BLaER1 treated with 17β-estradiol and CSF1 and Interleukin-3, amounts not matched to agents 10 nM and 100 nM (cell line): Measurements from ENCODE around the gene ANXA9.

Experiments
- H3K27ac ChIP-seq, 11 experiments: shearing (Covaris generic); formaldehyde crosslinking; 2 replicates each; pipeline ENCODE4 v1.8.1; 2022
- H3K27me3 ChIP-seq, 11 experiments: shearing (Covaris generic); formaldehyde crosslinking; 2 replicates each; pipeline ENCODE4 v1.8.1; 2022
- H3K36me3 ChIP-seq, 11 experiments: shearing (Covaris generic); formaldehyde crosslinking; 2 replicates each; pipeline ENCODE4 v1.8.1; 2022
- H3K4me1 ChIP-seq, 10 experiments: shearing (Covaris generic); formaldehyde crosslinking; 2 replicates each; pipeline ENCODE4 v1.8.1; 2022
- H3K4me2 ChIP-seq, 11 experiments: shearing (Covaris generic); formaldehyde crosslinking; 2 replicates each; pipeline ENCODE4 v1.8.1; 2022
- H3K4me3 ChIP-seq, 10 experiments: shearing (Covaris generic); formaldehyde crosslinking; 2 replicates each; pipeline ENCODE4 v1.8.1; 2022
- H3K9ac ChIP-seq, 11 experiments: shearing (Covaris generic); formaldehyde crosslinking; 2 replicates each; pipeline ENCODE4 v1.8.1; 2022
- H3K9me3 ChIP-seq, 11 experiments: shearing (Covaris generic); formaldehyde crosslinking; replicated peaks in 1 of 11; 2 replicates each; pipeline ENCODE4 v1.8.1; 2022
- H4K20me1 ChIP-seq, 11 experiments: shearing (Covaris generic); formaldehyde crosslinking; 2 replicates each; pipeline ENCODE4 v1.8.1; 2022
- Cebpa-rat ChIP-seq, 11 experiments: shearing (Covaris generic); IDR thresholded peaks; 2 replicates each; pipeline ENCODE4 v1.8.1; 2022

Gene ANXA9

GRCh38 chr1:151003180-151003579 is 21.1 kb downstream of the ANXA9 start:
- peak overlapping the region in 10 of 11 experiments; percentile 33 to 85 (median 70); a peak in 19 of 22 replicates for H3K27ac ChIP-seq
- H3K36me3 ChIP-seq = peaks cover 9 to 45% (median 25%) of the 10 kb centered on the region in 11 experiments
- peaks cover 0 to 10% (median 0%) of the 10 kb centered on the region in 11 experiments; a peak in 2 of 22 replicates for H4K20me1 ChIP-seq
- H3K4me2 ChIP-seq = peak overlapping the region; percentile 83 to 97 (median 93)
- no peaks in the 10 kb centered on the region for H3K27me3 ChIP-seq
- peak in 1 of 11 experiments; percentile 29; a peak in 1 of 22 replicates for TF ChIP-seq Cebpa-rat (IDR thresholded peaks at IDR 0.05)
- H3K9me3 ChIP-seq = no peaks in the 10 kb centered on the region
- H3K9ac ChIP-seq = peak overlapping the region; percentile 25 to 84 (median 63); a peak in 19 of 22 replicates
- H3K4me1 ChIP-seq = peaks cover 70 to 92% (median 87%) of the 10 kb centered on the region in 10 experiments
- peak overlapping the region in 9 of 10 experiments; percentile 5 to 76 (median 50); a peak in 15 of 20 replicates for H3K4me3 ChIP-seq

- Histone ChIP-seq H3K27ac (peak overlapping the region; percentile 63 to 90 (median 82); a peak in 21 of 22 replicates), H4K20me1 (peaks cover 0 to 10% (median 0%) of the 10 kb centered on the region in 11 experiments; a peak in 2 of 22 replicates), H3K4me2 (peak overlapping the region; percentile 83 to 97 (median 93)), H3K9me3 (no peaks in the 10 kb centered on the region), H3K4me3 (peak overlapping the region; percentile 63 to 76 (median 68)), H3K27me3 (no peaks in the 10 kb centered on the region), H3K9ac (peak overlapping the region; percentile 75 to 87 (median 82)), H3K4me1 (peaks cover 78 to 93% (median 87%) of the 10 kb centered on the region in 10 experiments), H3K36me3 (peaks cover 0 to 27% (median 12%) of the 10 kb centered on the region in 11 experiments; a peak in 12 of 22 replicates)
- TF ChIP-seq Cebpa-rat (IDR thresholded peaks at IDR 0.05) = no peak
Observed at GRCh38 chr1:151005729-151006319, 23.7 kb downstream of the ANXA9 start.

GRCh38 chr1:151006327-151007052 is 24.4 kb downstream of the ANXA9 start, which contains the start of gene MINDY1:
Gene MINDY1 (minus strand): TSS chr1:151006902. CDS start chr1:151002617, 4,285 bp downstream.
- Histone ChIP-seq H3K27ac (peak within 1 kb of the TSS; percentile 68 to 90 (median 83)), H4K20me1 (peaks cover 0 to 9% (median 0%) of the 10 kb centered on the region in 11 experiments; a peak in 2 of 22 replicates), H3K4me2 (peak within 1 kb of the TSS; percentile 83 to 97 (median 93)), H3K9ac (peak within 1 kb of the TSS; percentile 75 to 87 (median 82)), H3K4me3 (peak within 1 kb of the TSS; percentile 64 to 83 (median 72)), H3K36me3 (peaks cover 0 to 20% (median 6%) of the 10 kb centered on the region in 11 experiments; a peak in 10 of 22 replicates), H3K27me3 (no peaks in the 10 kb centered on the region), H3K9me3 (no peaks in the 10 kb centered on the region), H3K4me1 (peaks cover 83 to 93% (median 89%) of the 10 kb centered on the region in 10 experiments)
- TF ChIP-seq Cebpa-rat (IDR thresholded peaks at IDR 0.05) = no peak

GRCh38 chr1:151007853-151008243 is 25.8 kb downstream of the ANXA9 start:
- Histone ChIP-seq H3K9ac (peak overlapping the region; percentile 7 to 87 (median 82); a peak in 16 of 22 replicates), H3K27me3 (no peaks in the 10 kb centered on the region), H4K20me1 (peaks cover 0 to 2% (median 0%) of the 10 kb centered on the region in 11 experiments; a peak in 1 of 22 replicates), H3K27ac (peak overlapping the region in 10 of 11 experiments; percentile 68 to 90 (median 81); a peak in 19 of 22 replicates), H3K9me3 (no peaks in the 10 kb centered on the region), H3K4me2 (peak overlapping the region; percentile 83 to 97 (median 93)), H3K4me1 (peaks cover 83 to 93% (median 90%) of the 10 kb centered on the region in 10 experiments), H3K4me3 (peak overlapping the region; percentile 68 to 83 (median 77); a peak in 18 of 20 replicates), H3K36me3 (peaks cover 0 to 8% (median 0%) of the 10 kb centered on the region in 11 experiments; a peak in 2 of 22 replicates)
- TF ChIP-seq Cebpa-rat (IDR thresholded peaks at IDR 0.05) = no peak

- TF ChIP-seq Cebpa-rat (IDR thresholded peaks at IDR 0.05) = no peak
- Histone ChIP-seq H3K4me3 (peak within 1 kb of the TSS; percentile 68 to 83 (median 77)), H3K4me1 (peaks cover 83 to 93% (median 90%) of the 10 kb centered on the region in 10 experiments), H3K27me3 (no peaks in the 10 kb centered on the region), H3K4me2 (peak within 1 kb of the TSS; percentile 83 to 97 (median 94)), H3K9ac (peak within 1 kb of the TSS; percentile 73 to 87 (median 83)), H4K20me1 (peaks cover 0 to 7% (median 0%) of the 10 kb centered on the region in 11 experiments; a peak in 1 of 22 replicates), H3K36me3 (peaks cover 0 to 8% (median 0%) of the 10 kb centered on the region in 11 experiments; a peak in 2 of 22 replicates), H3K27ac (peak within 1 kb of the TSS; percentile 68 to 90 (median 80)), H3K9me3 (no peaks in the 10 kb centered on the region)
Observed at GRCh38 chr1:151008244-151009205, 26.4 kb downstream of the ANXA9 start, which contains the start of gene PRUNE1. Gene PRUNE1 (plus strand): TSS chr1:151008449. CDS start chr1:151008633, 184 bp downstream.

GRCh38 chr1:151009206-151009587 is 27.1 kb downstream of the ANXA9 start:
- H3K36me3 ChIP-seq = peaks cover 0 to 8% (median 0%) of the 10 kb centered on the region in 11 experiments; a peak in 2 of 22 replicates

GRCh38 chr1:151009674-151010345 is 27.7 kb downstream of the ANXA9 start:
- Histone ChIP-seq H3K36me3 (peaks cover 0 to 8% (median 0%) of the 10 kb centered on the region in 11 experiments; a peak in 4 of 22 replicates), H3K4me3 (peak overlapping the region in 9 of 10 experiments; percentile 69 to 83 (median 77); a peak in 15 of 20 replicates), H3K9ac (peak overlapping the region in 9 of 11 experiments; percentile 82 to 87 (median 85); a peak in 12 of 22 replicates), H4K20me1 (peaks cover 0 to 7% (median 0%) of the 10 kb centered on the region in 11 experiments; a peak in 2 of 22 replicates), H3K9me3 (no peaks in the 10 kb centered on the region), H3K27me3 (no peaks in the 10 kb centered on the region), H3K4me1 (peaks cover 83 to 93% (median 88%) of the 10 kb centered on the region in 10 experiments), H3K27ac (peak overlapping the region in 1 of 11 experiments; percentile 78; a peak in 1 of 22 replicates), H3K4me2 (peak overlapping the region; percentile 83 to 97 (median 94))
- TF ChIP-seq Cebpa-rat (IDR thresholded peaks at IDR 0.05) = no peak

More at GRCh38 chr1:151009206-151009587, 27.1 kb downstream of the ANXA9 start:
- peak overlapping the region; percentile 68 to 83 (median 77) for H3K4me3 ChIP-seq
- peaks cover 83 to 93% (median 90%) of the 10 kb centered on the region in 10 experiments for H3K4me1 ChIP-seq
- H4K20me1 ChIP-seq = peaks cover 0 to 7% (median 0%) of the 10 kb centered on the region in 11 experiments; a peak in 2 of 22 replicates
- H3K9ac ChIP-seq = peak overlapping the region; percentile 73 to 87 (median 83)
- H3K27ac ChIP-seq = peak overlapping the region; percentile 68 to 90 (median 78); a peak in 19 of 22 replicates
- no peaks in the 10 kb centered on the region for H3K9me3 ChIP-seq
- peak overlapping the region; percentile 83 to 97 (median 94) for H3K4me2 ChIP-seq
- TF ChIP-seq Cebpa-rat (IDR thresholded peaks at IDR 0.05) = no peak
- no peaks in the 10 kb centered on the region for H3K27me3 ChIP-seq
